Measurements from ENCODE around the gene SH3RF1. TPM values are rescaled to one million over a fixed set of nuclear protein-coding genes. Genes with fewer than 3 reads are reported as not detected.

The SH3RF1 gene
- total and polyA plus RNA-seq, 2 of the 13 experiments (the other 11 are each of a cell fraction or from before 2014, with no cell fraction given): 3.1 to 3.2 TPM

DNA sequence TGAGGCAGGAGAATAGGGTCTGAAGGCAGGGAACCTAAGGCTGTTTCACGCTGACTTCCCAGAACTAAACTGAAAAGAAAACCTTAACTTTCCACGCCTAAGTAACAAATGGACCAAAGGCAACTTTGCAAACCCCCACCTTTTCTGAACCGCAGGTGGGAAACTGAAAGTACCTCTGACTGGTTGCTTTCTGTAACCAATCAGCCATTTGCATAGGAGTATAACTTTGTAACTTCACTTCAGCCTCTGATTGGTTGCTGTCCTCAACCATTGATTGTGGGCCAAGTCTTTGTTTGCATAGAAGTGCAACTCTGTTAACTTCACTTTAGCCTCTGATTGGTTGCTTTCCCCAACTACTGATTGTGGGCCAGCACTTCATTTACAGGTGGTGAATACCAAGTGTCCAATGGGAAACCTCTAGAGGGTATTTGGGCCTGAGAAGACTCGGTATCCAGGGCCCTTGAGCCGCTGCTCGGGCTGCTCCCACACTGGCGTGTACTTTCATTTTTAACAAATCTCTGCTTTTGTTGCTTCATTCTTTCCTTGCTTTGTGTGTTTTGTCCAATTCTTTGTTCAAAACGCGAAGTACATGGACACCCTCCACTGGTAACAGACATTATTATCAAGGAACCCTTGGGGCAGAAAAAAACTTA lies 139.1 kb downstream of the SH3RF1 start:
- 87% methylated on average over 9 of the region's 9 CpGs for WGBS (ENCODE audit: low lambda C conversion rate)
- no peaks in the 10 kb centered on the region for H3K27me3 ChIP-seq (ENCODE audit: control insufficient read depth in 1 of 2, insufficient read depth in 2 of 2, low read length in 2 of 2)
- TF ChIP-seq SALL2 (CRISPR knock-in tag; IDR thresholded peaks at IDR 0.05) (no peak), ZNF468 (CRISPR knock-in tag; IDR thresholded peaks at IDR 0.05) (no peak), SAP130 (CRISPR knock-in tag; IDR thresholded peaks at IDR 0.05; ENCODE audit: low read depth) (no peak), KLF12 (CRISPR knock-in tag; IDR thresholded peaks at IDR 0.05; ENCODE audit: borderline replicate concordance) (no peak), TP53 (CRISPR knock-in tag; conservative IDR thresholded peaks at IDR 0.05) (no peak), ZKSCAN8 (CRISPR knock-in tag; IDR thresholded peaks at IDR 0.05; ENCODE audit: borderline replicate concordance) (no peak), HMG20A (CRISPR knock-in tag; IDR thresholded peaks at IDR 0.05; ENCODE audit: borderline replicate concordance) (no peak), EED (CRISPR knock-in tag; IDR thresholded peaks at IDR 0.05) (no peak), ZNF124 (CRISPR knock-in tag; IDR thresholded peaks at IDR 0.05) (no peak), ZNF556 (CRISPR knock-in tag; IDR thresholded peaks at IDR 0.05; ENCODE audit: borderline replicate concordance) (no peak), ZNF232 (CRISPR knock-in tag; IDR thresholded peaks at IDR 0.05; ENCODE audit: borderline replicate concordance) (no peak), SKI (IDR thresholded peaks at IDR 0.05; ENCODE audit: partially characterized antibody) (no peak)
- H3K79me2 ChIP-seq (ENCODE audit: insufficient read depth, low read length): no peaks in the 10 kb centered on the region
- ChIA-PET POLR2A (no interaction called here), CTCF (ENCODE audit: low intra/inter-chr PET ratio, low total read pairs) (no interaction called here)
- H2AFZ ChIP-seq (ENCODE audit: low read length): no peak overlapping the region
- no peak overlapping the region for H3K9ac ChIP-seq (ENCODE audit: insufficient read depth, low read depth, low read length)
- H3K9me3 ChIP-seq (ENCODE audit: low read length): no peaks in the 10 kb centered on the region
- DNase-seq (ENCODE audit: low spot score) (no peak), FAIRE-seq (no peak), ATAC-seq (no peak)
- H3K4me2 ChIP-seq (ENCODE audit: low read depth, low read length): no peak overlapping the region
- in situ Hi-C loops (cut with HindIII; ENCODE audit: extremely low pct_ligation_motif_present, low pct_unique_long_range_greater_than_20kb): no loop called here
- no peak overlapping the region for H3K27ac ChIP-seq (ENCODE audit: extremely low read length, insufficient read depth, low read length)
- intact Hi-C loops (cut with micrococcal nuclease; ENCODE audit: unreplicated experiment): no loop called here
- H3K4me3 ChIP-seq (replicated peaks in 1 of 3; ENCODE audit: insufficient read depth in 1 of 3, low read depth in 2 of 3, low read length in 3 of 3): no peak overlapping the region
- no TSS peak for BruUV-seq (replicated peaks)
- H4K20me1 ChIP-seq (ENCODE audit: insufficient read depth, low read length): no peaks in the 10 kb centered on the region
- H3K36me3 ChIP-seq (replicated peaks in 1 of 2; ENCODE audit: control insufficient read depth in 1 of 2, insufficient read depth in 2 of 2, low read length in 2 of 2): peaks cover 2 to 15% of the 10 kb centered on the region in 2 experiments
- peaks cover 16% of the 10 kb centered on the region for H3K4me1 ChIP-seq (ENCODE audit: insufficient read depth, low read length)

Measured in HepG2 (cell line).